Measurements from ENCODE around the gene MEF2C.

The MEF2C gene

DNA sequence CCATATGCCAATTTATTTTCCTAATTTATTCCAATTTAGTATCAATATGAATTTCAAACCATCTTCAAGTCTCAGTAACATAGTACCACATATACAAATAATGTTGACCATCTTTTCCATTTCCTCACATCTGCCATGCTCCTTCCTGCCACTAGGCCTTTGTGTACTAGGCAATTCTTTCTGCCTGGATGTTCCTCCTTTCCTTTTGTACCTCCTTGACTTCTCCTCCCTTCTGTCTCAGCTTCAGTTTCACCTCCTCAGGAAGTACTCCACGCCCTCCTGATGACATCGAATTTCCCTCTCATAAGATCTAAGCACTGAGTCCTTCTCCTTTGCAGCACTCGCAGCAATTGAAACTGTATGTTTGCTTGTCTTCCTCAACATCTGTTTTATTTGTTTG is 53.9 kb downstream of the MEF2C start:
- DNase-seq (ENCODE audit: low read depth in 2 of 2), result no peak

DNA sequence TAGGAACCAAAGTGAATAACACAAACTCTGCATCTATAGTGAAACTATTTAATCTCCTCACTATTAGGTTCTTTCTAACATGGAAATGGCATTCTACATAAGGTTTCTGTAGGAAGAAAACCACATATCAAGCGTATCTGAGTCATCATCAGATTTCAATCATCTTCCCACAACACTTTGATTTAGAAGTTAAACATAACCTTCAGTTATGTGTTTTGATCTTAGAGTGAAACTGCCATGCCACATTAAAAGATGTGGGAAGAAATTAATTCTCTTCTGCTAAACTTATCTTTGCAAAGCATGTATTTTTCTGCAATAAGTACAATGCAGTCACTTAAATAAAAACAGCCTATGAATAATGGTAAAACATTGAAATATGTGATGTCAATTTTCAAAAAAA is 55.0 kb downstream of the MEF2C start:
- DNase-seq (ENCODE audit: low read depth in 2 of 2), result no peak

DNA sequence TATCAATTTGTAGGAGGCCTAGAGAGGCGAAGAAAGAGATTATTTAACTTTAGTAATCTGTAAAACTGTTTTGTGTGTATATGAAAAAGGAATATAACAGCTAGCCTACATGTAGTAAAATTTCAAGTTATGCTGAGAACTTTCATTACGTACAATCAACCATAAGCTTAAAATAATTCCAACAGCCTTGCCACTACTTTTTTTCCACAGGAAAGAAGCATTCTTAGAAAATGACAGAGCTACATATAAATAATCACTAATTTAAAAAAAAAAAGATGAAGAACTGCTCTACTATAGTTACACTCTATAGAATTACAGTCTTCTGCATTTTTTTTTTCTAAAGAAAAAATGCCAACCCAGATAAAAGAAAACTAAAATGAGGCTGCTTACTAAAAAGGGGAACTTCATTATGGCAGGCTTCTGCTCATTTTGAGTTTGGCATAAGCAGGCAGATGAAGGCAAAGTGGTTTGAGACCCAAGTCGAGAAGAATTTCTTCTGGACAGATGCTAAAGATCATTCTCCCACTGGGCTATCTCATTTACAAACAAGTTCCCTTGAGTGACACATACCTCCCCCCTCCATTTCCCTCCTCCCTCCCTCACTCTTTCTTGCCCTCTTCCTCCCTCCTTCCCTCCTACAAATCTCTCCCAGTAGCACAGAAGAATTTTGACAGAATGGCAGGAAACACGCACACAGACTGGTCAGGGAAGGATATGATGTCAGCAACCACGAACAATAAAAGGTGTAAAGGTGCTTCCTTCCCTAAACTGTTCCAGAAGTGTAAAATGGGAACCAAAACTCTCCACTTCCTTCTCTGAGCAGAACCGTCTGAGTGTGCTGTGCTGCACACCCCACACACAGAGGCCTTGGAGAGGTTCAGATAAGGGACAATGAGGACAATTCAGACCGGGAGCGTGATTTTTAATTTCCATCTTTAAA is 56.1 kb downstream of the MEF2C start:
- DNase-seq (ENCODE audit: low read depth in 2 of 2), result no peak

DNA sequence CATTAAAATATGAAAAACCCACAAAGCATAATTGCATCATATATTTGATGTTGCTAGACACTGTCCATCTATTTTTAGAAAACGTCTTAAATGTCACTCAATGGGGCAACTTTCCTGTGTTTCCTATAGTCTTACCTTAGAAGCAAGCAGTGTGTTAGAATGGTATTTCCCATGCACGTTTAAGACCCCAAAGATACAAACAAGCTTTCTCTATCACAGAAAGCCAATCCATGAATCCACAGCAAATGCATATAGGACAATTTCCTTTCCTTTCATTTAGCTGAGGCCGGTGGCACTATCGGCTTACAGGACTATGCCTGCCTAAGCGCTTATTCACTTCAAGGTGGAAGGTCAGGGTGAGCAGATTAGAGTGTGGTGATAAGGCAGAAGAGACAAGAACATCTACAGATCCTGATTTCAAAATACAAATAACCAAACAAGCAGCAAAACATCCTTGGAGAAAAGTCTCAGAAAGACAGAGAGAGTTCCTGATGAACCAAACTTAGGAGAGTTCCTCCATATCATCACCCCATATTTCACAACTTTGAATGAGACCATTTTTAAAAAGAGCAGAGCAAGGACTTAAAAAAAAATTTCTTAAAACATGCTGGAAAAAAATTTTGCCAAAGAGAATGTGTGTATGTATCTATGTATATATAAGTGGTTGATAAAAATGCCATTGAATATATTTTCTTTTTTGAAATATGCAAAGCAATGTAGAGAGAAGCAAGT is 57.2 kb downstream of the MEF2C start:
- DNase-seq (ENCODE audit: low read depth in 2 of 2), result no peak

GRCh38 chr5:88824892-88825583 is 57.9 kb downstream of the MEF2C start:
- no peak for DNase-seq (ENCODE audit: low read depth in 2 of 2)

GRCh38 chr5:88824141-88824540 is 58.8 kb downstream of the MEF2C start:
- DNase-seq (ENCODE audit: low read depth in 2 of 2), result no peak

DNA sequence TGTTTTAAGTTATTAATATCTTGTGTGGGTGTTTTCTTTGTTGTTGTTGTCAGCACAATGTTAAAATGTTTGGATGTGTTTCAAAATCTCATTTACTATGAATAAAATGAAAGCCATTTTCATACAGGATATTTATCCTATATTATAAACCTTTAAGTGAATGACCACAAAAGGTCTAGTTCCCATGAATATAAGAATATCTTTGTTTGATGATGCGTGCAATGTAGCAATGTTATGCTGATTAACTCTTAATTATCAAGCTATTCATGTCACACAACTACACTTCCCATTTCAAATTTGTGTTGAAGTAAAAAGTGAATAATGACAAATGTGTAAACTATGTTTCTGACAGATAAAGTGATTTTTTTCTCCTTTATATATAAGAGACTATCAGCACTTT is 59.8 kb downstream of the MEF2C start:
- DNase-seq (ENCODE audit: low read depth in 2 of 2), result no peak

DNA sequence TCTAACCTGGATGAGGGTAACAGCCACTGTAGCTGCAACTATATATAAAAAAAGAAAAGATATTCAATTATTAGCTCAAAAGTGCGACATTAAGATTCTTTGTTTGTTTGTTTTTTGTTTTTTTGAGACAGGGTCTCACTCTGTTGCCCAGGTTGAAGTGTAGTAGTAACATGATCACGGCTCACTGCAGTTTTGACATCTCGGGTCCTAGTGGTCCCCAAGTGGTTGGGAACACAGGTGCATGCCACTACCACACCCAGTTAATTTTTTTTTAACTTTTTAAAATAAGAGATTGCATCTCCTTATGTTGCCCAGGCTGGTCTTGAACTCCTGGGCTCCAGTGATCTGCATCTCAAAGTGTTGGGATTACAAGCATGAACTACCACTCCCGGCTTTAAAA is 61.8 kb downstream of the MEF2C start:
- no peak for DNase-seq (ENCODE audit: low read depth in 2 of 2)

DNA sequence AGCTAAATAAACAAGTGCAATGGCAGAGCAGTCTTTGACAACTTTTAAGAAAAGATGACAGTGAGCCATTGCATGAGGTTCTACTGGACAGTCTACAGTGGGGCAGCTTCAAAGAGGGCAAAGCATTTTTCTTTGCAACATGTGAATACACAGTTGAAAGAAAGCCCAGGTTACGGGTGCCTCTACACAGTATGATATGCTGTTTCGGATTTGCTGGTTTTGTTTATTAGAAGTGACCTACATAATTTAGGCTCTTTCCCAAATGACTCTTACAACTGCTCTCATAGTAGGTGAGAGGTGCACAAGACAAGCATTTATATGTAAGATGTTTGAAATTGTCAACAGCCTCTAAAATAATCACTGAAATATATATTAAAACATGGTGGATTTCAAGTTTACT is 62.4 kb downstream of the MEF2C start:
- no peak for DNase-seq (ENCODE audit: low read depth in 2 of 2)

GRCh38 chr5:88819301-88819999 is 63.5 kb downstream of the MEF2C start:
- DNase-seq (ENCODE audit: low read depth in 2 of 2), result no peak

DNA sequence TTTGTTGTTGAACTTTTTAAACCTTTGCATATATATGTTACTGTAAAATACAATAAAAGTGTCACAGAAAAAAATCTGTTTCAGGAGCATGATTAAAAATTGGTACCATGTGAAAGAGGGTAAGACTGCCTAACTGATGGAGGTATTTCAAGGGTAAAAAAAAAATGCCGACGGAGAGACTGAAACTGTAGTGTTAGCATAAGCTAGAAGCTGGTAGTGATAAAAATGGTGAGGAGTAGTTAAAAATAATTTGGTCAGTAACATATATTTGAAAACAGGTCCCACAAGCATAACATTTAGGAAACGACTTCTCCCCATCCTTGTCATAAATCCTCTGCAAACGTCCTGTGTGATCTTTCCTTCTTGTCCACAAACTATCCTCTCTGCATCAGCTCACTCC is 64.7 kb downstream of the MEF2C start:
- DNase-seq (ENCODE audit: low read depth in 2 of 2), result no peak

DNA sequence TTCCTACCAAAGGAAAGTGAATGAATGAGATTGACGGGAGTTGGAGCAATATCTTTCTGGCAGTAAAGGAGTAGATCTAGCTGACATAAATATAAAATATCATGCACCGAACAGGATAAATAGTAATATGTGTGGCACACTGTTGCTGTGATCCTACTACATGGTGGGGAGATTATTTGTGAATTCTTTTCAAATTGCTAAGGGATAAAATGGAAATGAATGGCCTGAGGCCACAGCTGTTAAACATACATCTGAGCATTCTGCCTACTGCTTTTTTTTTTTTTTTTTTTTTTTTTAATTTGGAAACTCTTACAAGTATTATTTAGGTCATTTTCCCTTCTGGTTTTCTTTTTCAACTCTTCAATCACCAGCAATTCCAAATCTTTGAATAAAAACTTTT is 66.8 kb downstream of the MEF2C start:
- no peak for DNase-seq (ENCODE audit: low read depth in 2 of 2)

GRCh38 chr5:88815050-88815789 is 67.8 kb downstream of the MEF2C start:
- DNase-seq (ENCODE audit: low read depth in 2 of 2), result no peak

GRCh38 chr5:88813805-88814575 is 69.0 kb downstream of the MEF2C start:
- DNase-seq (ENCODE audit: low read depth in 2 of 2), result no peak

- no peak for DNase-seq (ENCODE audit: low read depth in 2 of 2)
Observed at GRCh38 chr5:88813244-88813643, 69.7 kb downstream of the MEF2C start.

DNA sequence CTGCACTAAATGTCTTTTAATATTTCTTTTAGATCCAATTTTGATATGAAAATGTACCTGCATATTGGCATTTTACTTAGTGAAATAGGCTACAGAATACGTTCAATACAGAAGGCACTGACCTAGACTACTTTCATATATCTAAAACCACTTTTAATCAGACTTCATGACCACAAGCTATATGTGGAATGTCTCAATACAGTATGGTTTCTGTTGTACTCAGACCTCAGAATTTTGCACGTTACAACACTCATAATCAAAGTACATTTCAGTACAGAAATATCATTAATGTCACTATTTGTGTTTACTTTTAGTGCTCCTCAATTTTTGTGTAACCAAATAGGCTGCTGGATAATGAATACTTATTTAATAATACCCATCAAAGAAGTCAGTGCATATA is 74.8 kb downstream of the MEF2C start:
- DNase-seq (ENCODE audit: low read depth in 2 of 2), result no peak

GRCh38 chr5:88807327-88807726 is 75.7 kb downstream of the MEF2C start:
- DNase-seq (ENCODE audit: low read depth in 2 of 2), result no peak

GRCh38 chr5:88806338-88806737 is 76.6 kb downstream of the MEF2C start:
- no peak for DNase-seq (ENCODE audit: low read depth in 2 of 2)

GRCh38 chr5:88805151-88805784 is 77.7 kb downstream of the MEF2C start:
- DNase-seq (ENCODE audit: low read depth in 2 of 2), result no peak

DNA sequence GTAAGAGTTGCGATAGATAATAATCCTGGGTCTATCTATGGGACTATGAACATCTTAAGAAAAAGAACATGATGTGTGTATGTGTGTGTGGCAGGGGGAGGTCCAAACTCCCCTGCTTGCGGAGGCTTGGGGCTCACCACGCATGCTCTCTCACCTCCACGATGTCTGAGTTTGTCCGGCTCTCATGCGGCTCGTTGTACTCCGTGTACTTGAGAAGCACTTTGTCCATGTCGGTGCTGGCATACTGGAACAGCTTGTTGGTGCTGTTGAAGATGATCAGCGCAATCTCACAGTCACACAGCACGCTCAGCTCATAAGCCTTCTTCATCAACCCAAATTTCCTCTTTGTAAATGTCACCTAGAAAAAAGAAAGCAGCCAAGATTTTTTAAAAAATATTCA is 78.5 kb downstream of the MEF2C start:
- no peak for DNase-seq (ENCODE audit: low read depth in 2 of 2)
